Fibroblast of lung (primary cell): ENCODE measurements around the gene FRMD4A. TPM values are rescaled to one million over a fixed set of nuclear protein-coding genes. Genes with fewer than 3 reads are reported as not detected.
A peak's percentile ranks its signal among the peaks of the same experiment; 100 is the strongest.

ENCODE experiments used
- DNase-seq, 2 donors: peaks; one replicate each; pipeline versions ENCODE4 v3.0.0 to v3.0.0-alpha.2; 2010; ENCODE audit warnings: low read depth in 2 of 2
- H2AFZ ChIP-seq: 2 replicates; pipeline ENCODE4 v1.5.1; 2012; ENCODE audit warnings: low read length, control low read depth, inconsistent platforms
- H3K27ac ChIP-seq: 2 replicates; pipeline ENCODE4 v1.5.1; 2011; ENCODE audit warnings: low read length, control low read depth; ENCODE audit not compliant: insufficient read depth
- H3K27me3 ChIP-seq: 2 replicates; pipeline ENCODE4 v1.5.1; 2011; ENCODE audit warnings: mild to moderate bottlenecking, low read length; ENCODE audit not compliant: control insufficient read depth, insufficient read depth
- H3K36me3 ChIP-seq: 2 replicates; pipeline ENCODE4 v1.5.1; 2011; ENCODE audit warnings: low read length; ENCODE audit not compliant: control insufficient read depth, insufficient read depth
- H3K4me1 ChIP-seq: 2 replicates; pipeline ENCODE4 v1.5.1; 2011; ENCODE audit warnings: low read length; ENCODE audit not compliant: control insufficient read depth, insufficient read depth; ENCODE audit errors: extremely low read depth
- H3K4me2 ChIP-seq: 2 replicates; pipeline ENCODE4 v1.5.1; 2011; ENCODE audit warnings: low read length, control low read depth; ENCODE audit not compliant: insufficient read depth; ENCODE audit errors: extremely low read depth
- H3K4me3 ChIP-seq, 4 experiments: fragments of 200-600 bp in 1 of 4; sonication (generic) in 1 of 4; replicated peaks in 1 of 4; 2 replicates each; pipeline ENCODE4 v1.5.1; 2011 to 2016; ENCODE audit warnings: low read length in 4 of 4, low read depth in 3 of 4, mild to moderate bottlenecking in 3 of 4, control low read depth in 2 of 4, inconsistent platforms in 1 of 4, mixed read lengths in 1 of 4; ENCODE audit not compliant: insufficient read depth in 1 of 4; ENCODE audit errors: control extremely low read depth in 1 of 4
- H3K79me2 ChIP-seq: 2 replicates; pipeline ENCODE4 v1.5.1; 2012; ENCODE audit warnings: mild to moderate bottlenecking, low read length, inconsistent platforms; ENCODE audit not compliant: control insufficient read depth, insufficient read depth
- H3K9ac ChIP-seq: 2 replicates; pipeline ENCODE4 v1.5.1; 2011; ENCODE audit warnings: mild to moderate bottlenecking, low read length, control low read depth; ENCODE audit not compliant: insufficient read depth
- H3K9me3 ChIP-seq: 2 replicates; pipeline ENCODE4 v1.5.1; 2012; ENCODE audit warnings: low read depth, low read length; ENCODE audit not compliant: control insufficient read depth, insufficient read depth
- H4K20me1 ChIP-seq: 2 replicates; pipeline ENCODE4 v1.5.1; 2011; ENCODE audit warnings: low read length; ENCODE audit not compliant: control insufficient read depth, insufficient read depth; ENCODE audit errors: extremely low read depth
- EZH2 ChIP-seq: IDR thresholded peaks from 2 replicates; pipeline ENCODE4 v1.5.1; 2012; ENCODE audit warnings: low read length, control low read depth, mild to moderate bottlenecking; ENCODE audit errors: missing control alignments
- polyA plus RNA-seq, 2 donors: library from polyadenylated mRNA; depleted of rRNA in 1 of 2; stranded (reverse) in 1 of 2; unstranded in 1 of 2; fragments of >200 nt; gene quantifications; 2 replicates each; pipeline ENCODE4 v1.2.1, GENCODE V29; 2011 to 2012; ENCODE audit warnings: missing spikeins in 1 of 2
- total RNA-seq: library from RNA; depleted of rRNA; stranded (reverse); fragments of >200 nt; gene quantifications from 2 replicates; pipeline ENCODE4 v1.2.1, GENCODE V29; 2014
- TF ChIP-seq, protein P1 (sequence below), 2 donors: IDR thresholded peaks in 1 of 2; conservative IDR thresholded peaks in 1 of 2; 1 replicate in 1 of 2; 2 replicates in 1 of 2; pipeline ENCODE4 v1.5.1; 2011 to 2012; ENCODE audit warnings: low read length in 2 of 2, control low read depth in 1 of 2, inconsistent platforms in 1 of 2, low read depth in 1 of 2, mild to moderate bottlenecking in 1 of 2

FRMD4A gene
- total and polyA plus RNA-seq, 2 donors (not counting 1 experiment from before 2014, with no cell fraction given), result 26.9 to 63.6 TPM

DNA sequence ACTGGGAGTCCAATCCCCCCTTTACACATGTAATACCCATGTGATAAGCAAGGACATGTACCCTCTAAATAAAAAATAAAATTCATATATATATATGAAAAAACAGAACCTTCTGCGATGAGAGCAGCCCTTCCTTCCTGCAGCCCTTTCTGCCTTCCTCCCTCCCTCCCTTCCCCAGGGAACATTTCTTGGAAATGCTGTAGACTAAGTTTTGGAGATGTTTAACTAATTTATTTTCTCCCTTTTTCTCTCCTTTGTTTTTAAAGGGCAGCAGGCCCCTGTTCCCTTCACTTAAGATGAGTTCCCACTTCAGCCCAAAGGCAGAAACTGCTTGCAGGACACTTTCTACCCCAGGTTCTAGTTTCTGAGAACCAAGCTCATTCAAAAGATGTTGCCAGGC is 179.2 kb downstream of the FRMD4A start:
- Histone ChIP-seq H3K9me3 (no peaks in the 10 kb centered on the region), H3K4me3 (no peak overlapping the region), H3K27ac (no peak overlapping the region), H3K4me1 (peaks cover 2% of the 10 kb centered on the region), H3K9ac (no peak overlapping the region), H3K4me2 (no peak overlapping the region), H3K36me3 (no peaks in the 10 kb centered on the region), H4K20me1 (no peaks in the 10 kb centered on the region), H3K79me2 (no peaks in the 10 kb centered on the region), H2AFZ (no peak overlapping the region), H3K27me3 (no peaks in the 10 kb centered on the region)
- DNase-seq, result no peak
- TF ChIP-seq, protein P1, sequence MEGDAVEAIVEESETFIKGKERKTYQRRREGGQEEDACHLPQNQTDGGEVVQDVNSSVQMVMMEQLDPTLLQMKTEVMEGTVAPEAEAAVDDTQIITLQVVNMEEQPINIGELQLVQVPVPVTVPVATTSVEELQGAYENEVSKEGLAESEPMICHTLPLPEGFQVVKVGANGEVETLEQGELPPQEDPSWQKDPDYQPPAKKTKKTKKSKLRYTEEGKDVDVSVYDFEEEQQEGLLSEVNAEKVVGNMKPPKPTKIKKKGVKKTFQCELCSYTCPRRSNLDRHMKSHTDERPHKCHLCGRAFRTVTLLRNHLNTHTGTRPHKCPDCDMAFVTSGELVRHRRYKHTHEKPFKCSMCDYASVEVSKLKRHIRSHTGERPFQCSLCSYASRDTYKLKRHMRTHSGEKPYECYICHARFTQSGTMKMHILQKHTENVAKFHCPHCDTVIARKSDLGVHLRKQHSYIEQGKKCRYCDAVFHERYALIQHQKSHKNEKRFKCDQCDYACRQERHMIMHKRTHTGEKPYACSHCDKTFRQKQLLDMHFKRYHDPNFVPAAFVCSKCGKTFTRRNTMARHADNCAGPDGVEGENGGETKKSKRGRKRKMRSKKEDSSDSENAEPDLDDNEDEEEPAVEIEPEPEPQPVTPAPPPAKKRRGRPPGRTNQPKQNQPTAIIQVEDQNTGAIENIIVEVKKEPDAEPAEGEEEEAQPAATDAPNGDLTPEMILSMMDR (conservative IDR thresholded peaks at IDR 0.05 in 1 of 2, IDR thresholded peaks at IDR 0.05 in 1 of 2; ENCODE audit: low read depth in 1 of 2, low read length in 2 of 2), result no peak
- no peak for TF ChIP-seq EZH2

DNA sequence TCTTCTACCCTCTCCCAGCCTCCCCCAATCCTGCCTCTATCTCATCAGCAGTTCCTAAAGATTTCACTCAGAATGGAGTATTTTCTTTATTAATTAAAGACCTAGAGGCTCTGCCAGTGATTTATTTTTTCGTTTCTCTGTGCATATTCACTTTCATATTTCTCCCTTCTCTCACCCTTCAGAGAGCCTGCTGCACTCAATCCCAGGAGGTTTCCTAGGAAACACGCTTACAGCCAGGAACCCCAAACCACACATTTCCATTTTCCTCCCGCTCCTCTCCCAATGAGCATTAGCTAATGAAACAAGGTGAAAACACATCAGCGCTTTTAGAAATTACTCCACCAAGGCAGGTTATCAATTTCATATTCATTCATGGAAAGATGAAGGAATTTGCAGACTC is 180.2 kb downstream of the FRMD4A start:
- no peak overlapping the region for H3K4me2 ChIP-seq
- no peaks in the 10 kb centered on the region for H3K36me3 ChIP-seq
- DNase-seq, result no peak
- H3K4me1 ChIP-seq, result peaks cover 3% of the 10 kb centered on the region
- H3K9ac ChIP-seq, result no peak overlapping the region
- no peaks in the 10 kb centered on the region for H3K79me2 ChIP-seq
- TF ChIP-seq EZH2, result no peak
- TF ChIP-seq, protein P1 (conservative IDR thresholded peaks at IDR 0.05 in 1 of 2, IDR thresholded peaks at IDR 0.05 in 1 of 2; ENCODE audit: low read depth in 1 of 2, low read length in 2 of 2), result no peak
- no peaks in the 10 kb centered on the region for H3K9me3 ChIP-seq
- no peak overlapping the region for H3K4me3 ChIP-seq
- no peaks in the 10 kb centered on the region for H4K20me1 ChIP-seq
- H2AFZ ChIP-seq, result no peak overlapping the region
- no peaks in the 10 kb centered on the region for H3K27me3 ChIP-seq
- no peak overlapping the region for H3K27ac ChIP-seq

DNA sequence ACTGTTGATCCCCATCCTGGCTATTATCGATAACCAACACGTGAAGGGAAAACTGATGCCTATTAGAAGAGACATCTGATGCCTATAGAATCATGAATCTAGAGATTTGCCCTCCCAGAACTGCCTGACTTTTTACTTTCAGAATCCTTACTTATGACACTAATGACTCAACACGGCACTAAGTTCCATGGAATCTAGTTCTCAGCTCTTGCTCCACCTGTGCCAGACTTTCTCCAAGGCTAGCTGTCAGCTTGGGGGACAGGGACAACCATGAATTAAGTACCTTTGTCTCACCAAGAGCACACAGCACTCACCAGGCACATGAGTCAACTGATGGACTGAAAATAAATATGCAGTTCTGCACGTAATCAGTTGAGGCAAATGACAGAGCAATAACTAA is 184.2 kb downstream of the FRMD4A start:
- no peaks in the 10 kb centered on the region for H3K9me3 ChIP-seq
- H3K4me3 ChIP-seq, result no peak overlapping the region
- no peaks in the 10 kb centered on the region for H3K79me2 ChIP-seq
- TF ChIP-seq EZH2, result no peak
- TF ChIP-seq, protein P1 (conservative IDR thresholded peaks at IDR 0.05 in 1 of 2, IDR thresholded peaks at IDR 0.05 in 1 of 2; ENCODE audit: low read depth in 1 of 2, low read length in 2 of 2), result no peak
- peak overlapping the region; percentile 26 for H3K27ac ChIP-seq
- no peaks in the 10 kb centered on the region for H3K36me3 ChIP-seq
- H3K4me2 ChIP-seq, result peak overlapping the region; percentile 44
- no peak overlapping the region for H2AFZ ChIP-seq
- H3K4me1 ChIP-seq, result peaks cover 3% of the 10 kb centered on the region
- H4K20me1 ChIP-seq, result no peaks in the 10 kb centered on the region
- no peak overlapping the region for H3K9ac ChIP-seq
- DNase-seq, result peak; percentile 39 to 58
- no peaks in the 10 kb centered on the region for H3K27me3 ChIP-seq
